GM18858 (cell line): ENCODE measurements around the gene RBM43.
"Not testable (repeated sequence)": the region's sequence is repeated elsewhere in the genome, so short reads cannot be mapped to it uniquely, and the experiment has no call there.

Source experiments
- ATAC-seq: cut with Tn5 transposase; IDR thresholded peaks from one replicate; pipeline ENCODE4 v1.9.1; 2021; ENCODE audit not compliant: unreplicated experiment

RBM43 gene

DNA sequence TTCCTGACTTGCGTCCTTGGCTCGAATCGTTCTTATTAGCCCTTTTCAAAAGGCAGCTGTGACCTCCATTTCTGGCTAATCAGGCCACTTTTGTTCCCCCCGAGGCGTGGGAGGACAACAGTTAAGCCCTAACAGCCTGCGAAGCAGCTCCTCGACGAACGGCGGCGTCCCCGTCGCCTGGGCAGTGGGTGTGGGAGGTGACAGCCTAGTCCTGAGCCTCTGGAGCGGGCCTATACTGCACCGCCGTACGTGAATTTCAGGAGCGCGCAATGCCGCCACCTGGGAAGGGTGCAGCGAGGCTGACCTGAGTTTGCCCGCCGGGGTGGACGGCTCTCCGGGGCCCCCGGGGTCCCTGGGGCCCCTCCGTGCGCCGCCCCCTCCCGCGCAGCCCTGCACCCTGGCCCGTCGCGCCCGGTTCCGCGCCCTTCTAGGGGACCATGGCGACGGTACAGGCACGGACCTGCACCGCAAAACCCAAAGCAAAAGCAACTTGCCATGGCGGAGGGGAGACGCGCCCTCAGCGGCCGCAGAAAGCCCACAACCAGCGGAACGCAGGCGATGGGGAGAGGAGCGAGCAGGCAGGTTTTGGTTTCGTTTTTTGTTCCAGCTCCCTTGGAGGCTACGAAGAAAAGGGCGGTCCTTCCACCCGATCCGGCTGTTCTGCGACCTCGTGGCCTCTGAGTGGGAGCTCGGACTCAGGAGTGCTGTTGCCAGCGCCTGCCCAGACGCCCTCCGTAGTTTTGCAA is at the start of gene RBM43:
Gene RBM43 (minus strand): TSS at position 633 of the 746 bp plus-strand sequence. CDS start 136 bp downstream, at position 497.
- peak; percentile 86 for ATAC-seq

GRCh38 chr2:151310313-151310712 is 48.6 kb upstream of the RBM43 start:
- ATAC-seq, result not testable (repeated sequence)

DNA sequence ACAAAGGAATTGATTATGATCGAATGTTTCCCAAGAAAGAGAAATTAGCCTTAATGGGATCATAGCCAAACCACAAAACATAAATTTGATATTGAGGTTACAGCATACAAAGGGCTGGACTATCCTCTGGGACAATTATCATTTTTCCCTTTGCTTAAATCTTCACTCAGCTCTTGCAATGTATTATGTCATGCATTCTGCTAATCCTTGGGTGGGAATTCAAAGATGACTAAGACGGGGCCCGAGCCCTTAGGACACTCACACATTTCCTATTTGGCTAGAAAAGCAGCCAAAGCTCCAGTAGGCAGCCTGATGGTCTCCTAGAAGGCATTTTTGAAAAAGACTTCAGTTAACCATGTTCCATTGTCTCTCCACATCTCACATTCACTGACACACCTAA is 45.0 kb upstream of the RBM43 start:
- no peak for ATAC-seq

DNA sequence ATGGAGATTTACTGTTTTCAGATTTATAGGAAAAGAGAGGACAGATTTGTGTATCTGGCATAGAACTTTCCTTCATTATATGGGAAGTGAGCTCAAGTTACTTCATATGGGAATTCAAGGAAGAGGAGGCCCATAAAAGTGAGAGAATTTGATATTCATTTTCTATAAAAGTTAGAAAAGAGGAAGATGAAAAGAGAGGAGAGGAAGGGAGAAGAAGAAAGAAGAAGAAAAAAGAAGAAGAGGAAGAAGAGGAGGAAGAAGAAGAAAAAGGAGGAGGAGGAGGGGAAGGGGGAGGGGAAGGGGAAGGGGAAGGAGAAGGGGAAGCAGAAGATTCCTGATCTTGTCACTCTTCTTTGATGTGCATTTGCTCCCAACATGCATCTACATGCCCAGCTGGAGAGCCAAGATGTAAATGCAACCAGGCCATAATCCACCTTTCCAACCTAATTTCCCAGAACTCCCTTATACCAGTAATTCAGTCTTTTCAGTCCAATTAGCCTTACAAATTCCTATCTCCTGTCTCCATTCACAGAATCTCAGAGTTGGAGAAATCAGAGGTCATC is 43.5 kb upstream of the RBM43 start:
- no peak for ATAC-seq

DNA sequence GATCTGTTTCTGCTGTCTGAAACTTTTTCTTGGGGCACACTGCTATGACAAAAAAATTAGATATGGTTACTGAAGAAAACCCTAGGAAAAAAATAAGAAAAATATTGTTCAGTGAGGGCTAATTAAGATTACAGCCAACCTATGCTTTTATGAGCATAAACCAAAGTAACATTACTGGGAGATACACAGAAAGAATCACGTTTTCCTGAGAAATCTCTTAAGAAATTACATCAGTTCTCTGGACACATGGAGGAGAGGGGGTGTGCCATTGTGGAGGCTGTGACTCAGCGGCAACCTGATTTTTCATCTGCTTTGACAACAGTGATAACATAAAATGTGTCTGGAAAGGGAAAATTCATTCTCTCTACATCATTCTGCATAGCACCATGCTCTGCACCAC is 41.2 kb upstream of the RBM43 start:
- ATAC-seq, result no peak

- ATAC-seq, result no peak
These were observed 40.7 kb upstream of the RBM43 start for GRCh38 chr2:151302404-151302803.

- ATAC-seq, result peak; percentile 44
These were observed 38.4 kb upstream of the RBM43 start for GRCh38 chr2:151299920-151300539.

DNA sequence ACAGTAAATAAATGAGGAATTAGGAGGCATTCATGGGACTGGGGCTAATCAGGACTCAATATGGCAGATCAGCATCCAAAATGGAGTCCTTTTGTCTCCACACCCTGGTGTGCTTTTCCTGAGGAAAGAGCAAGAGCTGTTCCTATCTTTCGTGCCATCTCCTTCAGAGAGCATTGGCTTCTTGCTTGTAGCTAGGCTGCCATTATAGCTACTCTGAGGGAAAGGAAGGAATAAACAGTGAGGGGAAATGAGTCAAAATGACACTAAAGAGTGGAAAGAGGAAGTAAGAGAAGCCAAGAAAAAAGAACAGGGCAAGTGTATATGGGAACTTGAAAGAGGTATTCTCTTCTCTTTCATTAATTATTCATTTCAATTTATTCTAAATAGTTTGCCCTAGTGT is 36.2 kb upstream of the RBM43 start:
- ATAC-seq, result peak; percentile 98

DNA sequence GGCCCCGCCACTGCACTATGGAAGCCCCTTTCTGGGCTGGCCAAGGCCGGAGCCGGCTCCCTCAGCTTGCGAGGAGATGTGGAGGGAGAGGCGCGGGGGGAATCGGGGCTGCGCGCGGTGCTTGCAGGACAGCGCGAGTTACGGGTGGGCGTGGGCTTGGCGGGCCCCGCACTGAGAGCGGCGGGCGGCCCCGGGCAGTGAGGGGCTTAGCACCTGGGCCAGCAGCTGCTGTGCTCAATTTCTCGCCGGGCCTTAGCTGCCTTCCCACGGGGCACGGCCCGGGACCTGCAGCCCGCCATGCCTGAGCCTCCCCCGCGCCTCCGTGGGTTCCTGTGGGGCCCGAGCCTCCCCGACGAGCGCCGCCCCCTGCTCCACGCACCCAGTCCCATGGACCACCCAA is 34.3 kb upstream of the RBM43 start:
- ATAC-seq, result not testable (repeated sequence)

GRCh38 chr2:151292546-151292945 is 30.9 kb upstream of the RBM43 start:
- no peak for ATAC-seq

DNA sequence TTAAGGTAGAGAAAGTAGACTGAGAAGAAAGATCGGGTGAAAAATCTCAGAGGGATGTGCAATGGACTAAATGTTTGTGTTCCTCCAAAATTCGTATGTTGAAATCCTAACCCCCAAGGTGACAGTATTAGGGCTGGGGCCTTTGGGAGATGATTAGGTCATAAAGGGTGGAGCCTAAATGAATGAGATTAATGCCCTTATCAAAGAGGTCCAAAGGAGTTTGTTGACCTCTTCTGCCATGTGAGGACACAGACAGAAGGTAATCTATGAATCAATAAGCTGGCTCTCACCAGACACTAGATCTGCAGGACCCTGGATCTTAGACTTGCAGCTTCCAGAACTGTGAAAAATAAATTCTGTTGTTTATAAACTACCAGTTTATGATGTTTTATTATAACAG is 30.5 kb upstream of the RBM43 start:
- no peak for ATAC-seq

- no peak for ATAC-seq
These were observed 29.6 kb upstream of the RBM43 start for GRCh38 chr2:151291224-151291623.

GRCh38 chr2:151289972-151290866 is 28.6 kb upstream of the RBM43 start:
- peak; percentile 17 for ATAC-seq

DNA sequence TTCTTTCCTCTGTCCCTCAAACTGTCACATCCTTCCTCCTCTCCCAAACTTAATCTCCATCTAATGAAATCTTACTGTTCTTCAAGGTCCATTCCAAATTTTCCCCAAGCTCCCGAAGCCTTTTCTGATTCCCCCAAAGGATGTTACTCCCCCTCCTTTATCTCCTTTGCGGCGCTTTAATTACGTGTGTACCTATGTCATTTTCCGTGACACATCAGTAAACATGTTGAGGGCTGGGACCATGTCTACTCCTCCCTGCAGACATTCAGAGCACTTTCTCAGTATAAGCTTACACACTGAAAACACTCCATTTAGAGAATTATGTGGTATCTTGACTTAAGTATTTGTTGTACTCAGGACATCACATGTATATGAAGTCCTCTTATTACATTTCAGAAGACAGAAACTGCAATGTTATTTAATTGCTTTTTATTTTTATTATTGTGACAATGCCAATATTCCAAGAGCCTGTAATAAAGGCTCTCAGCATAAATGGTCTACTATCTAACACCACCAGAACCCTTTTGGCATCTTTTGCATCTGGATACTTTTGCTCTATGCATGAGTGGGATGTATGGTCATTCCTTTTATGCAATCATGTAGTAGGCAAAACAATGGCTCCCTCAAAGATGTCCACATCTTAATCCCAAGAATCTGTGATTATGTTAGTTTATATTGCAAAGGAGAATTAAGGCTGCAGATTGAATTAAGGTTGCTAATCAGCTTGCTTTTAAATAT is 26.0 kb upstream of the RBM43 start:
- ATAC-seq, result no peak

GRCh38 chr2:151282401-151282800 is 20.7 kb upstream of the RBM43 start:
- no peak for ATAC-seq

DNA sequence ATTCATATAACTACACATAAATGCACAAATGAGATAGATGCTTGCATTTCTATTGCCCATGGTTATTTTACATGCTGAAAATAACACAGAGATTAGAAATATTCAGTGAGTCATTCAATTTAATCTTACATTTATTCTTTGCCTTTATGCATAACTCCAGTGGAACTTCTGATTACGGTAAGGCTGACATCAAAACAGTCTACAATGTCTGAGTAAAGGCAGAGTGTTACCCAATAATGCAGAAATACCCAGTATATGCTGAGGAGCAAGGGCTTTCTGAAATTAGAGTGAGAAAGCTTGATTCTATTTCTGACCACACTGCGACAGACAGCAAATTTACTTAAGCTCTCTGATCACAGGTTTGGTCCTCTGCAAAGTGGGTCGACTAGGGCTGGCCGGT is 18.6 kb upstream of the RBM43 start:
- no peak for ATAC-seq

DNA sequence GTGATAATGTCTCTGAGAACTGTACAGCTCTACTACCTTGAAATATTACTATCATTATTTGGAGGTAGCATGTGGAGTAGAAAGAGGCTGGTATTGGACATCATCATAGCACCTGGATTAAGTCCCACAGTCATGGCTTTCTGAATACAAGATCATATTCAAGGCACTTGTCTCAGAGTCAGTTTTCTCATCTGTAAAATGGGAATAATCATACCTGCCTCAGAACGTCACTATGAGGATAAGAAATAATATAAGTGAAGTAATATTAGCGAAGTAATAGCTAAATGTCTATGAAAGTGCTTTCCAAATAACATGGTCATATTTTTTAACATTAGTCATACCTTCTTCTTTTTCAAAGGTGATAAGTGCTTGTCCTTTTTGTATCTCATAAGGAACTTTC is 16.8 kb upstream of the RBM43 start:
- ATAC-seq, result no peak

DNA sequence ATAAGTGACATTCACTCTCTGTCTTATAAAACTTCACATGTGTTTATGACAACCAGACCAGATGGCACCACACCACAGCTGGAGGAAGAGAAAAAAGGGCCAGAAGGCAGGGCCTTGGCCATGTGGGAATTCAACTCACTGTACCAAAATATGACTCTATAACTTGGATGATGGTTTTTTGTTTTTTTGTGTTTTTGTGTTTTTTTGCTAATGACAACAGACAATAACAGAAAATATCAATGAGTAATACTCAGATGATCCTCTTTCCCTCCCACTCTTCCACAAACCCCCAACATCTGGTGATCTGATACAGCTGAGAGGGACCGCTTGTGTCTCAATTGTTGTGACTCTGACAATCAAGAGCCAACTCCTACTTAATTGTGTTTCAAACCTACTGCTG is 15.4 kb upstream of the RBM43 start:
- ATAC-seq, result no peak

GRCh38 chr2:151275291-151275690 is 13.6 kb upstream of the RBM43 start:
- ATAC-seq, result no peak

DNA sequence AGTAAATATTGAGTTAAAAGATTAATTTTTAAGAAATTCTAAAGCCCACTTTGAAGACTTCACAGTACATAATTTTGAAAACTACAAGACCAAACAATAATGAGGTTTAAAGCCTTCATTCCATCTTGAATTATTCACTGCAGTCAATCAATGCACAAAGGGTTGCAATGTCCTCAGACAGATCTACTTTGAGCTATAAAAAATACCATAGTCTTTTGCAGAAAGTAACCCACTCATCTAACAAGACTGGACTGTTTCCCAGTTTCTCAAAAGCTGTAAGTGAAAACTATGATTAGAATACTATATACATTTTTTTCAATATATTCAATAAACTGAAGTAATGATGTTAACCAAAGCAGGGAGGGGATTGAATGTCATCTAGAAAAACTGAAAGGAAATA is 10.2 kb upstream of the RBM43 start:
- no peak for ATAC-seq
